SK-N-MC (cell line): Measurements from ENCODE around the gene GNG4.

Source experiments
- FOXP2 ChIP-seq: optimal IDR thresholded peaks from 2 replicates; pipeline ENCODE3; 2011; ENCODE audit warnings: mild to moderate bottlenecking, moderate library complexity; ENCODE audit not compliant: insufficient read depth; ENCODE audit errors: extremely low read length, control extremely low read depth
- POLR2AphosphoS5 ChIP-seq: IDR thresholded peaks from 2 replicates; pipeline ENCODE4 v1.6.1; 2012; ENCODE audit warnings: mild to moderate bottlenecking, low read depth, low read length, borderline replicate concordance

- TF ChIP-seq FOXP2 (no peak), POLR2AphosphoS5 (no peak)
Observed at GRCh38 chr1:235571482-235571881, 78.1 kb downstream of the GNG4 start.
